DND-41 (cell line): ENCODE measurements around the gene NEAT1.

Source experiments
- EZH2 ChIP-seq: IDR thresholded peaks from 3 replicates; pipeline ENCODE4 v1.6.1; 2012; ENCODE audit warnings: borderline replicate concordance, low read depth, mild to moderate bottlenecking, moderate library complexity, low read length, inconsistent platforms; ENCODE audit not compliant: severe bottlenecking
- TF ChIP-seq, protein P1 (sequence below): IDR thresholded peaks from 2 replicates; pipeline ENCODE4 v1.5.1; 2012; ENCODE audit warnings: borderline replicate concordance, low read length, moderate library complexity, mild to moderate bottlenecking; ENCODE audit not compliant: poor library complexity, severe bottlenecking; ENCODE audit errors: extremely low read depth

DNA sequence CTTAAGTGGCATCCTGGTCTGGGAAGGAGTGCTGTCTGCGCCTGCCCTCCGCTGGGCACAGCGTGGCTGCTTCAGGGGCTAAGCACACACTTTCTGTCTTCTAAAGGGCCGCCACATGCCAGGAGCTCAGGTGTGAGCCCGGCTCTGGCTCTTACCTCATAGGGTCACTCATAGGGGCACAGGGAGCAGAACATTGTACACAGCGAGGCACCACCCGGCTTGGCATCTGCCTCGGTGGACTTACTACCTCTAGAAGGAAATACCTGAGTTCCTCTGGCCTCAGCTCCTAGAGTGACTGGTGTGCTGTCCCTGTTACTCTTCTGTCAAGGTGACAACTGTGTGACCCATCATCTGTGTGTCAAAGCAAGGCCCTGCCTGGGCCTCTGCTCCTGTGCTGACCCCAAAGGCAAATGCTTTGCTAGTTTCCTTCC, 13.4 kb downstream of the NEAT1 start:
- TF ChIP-seq, protein P1, sequence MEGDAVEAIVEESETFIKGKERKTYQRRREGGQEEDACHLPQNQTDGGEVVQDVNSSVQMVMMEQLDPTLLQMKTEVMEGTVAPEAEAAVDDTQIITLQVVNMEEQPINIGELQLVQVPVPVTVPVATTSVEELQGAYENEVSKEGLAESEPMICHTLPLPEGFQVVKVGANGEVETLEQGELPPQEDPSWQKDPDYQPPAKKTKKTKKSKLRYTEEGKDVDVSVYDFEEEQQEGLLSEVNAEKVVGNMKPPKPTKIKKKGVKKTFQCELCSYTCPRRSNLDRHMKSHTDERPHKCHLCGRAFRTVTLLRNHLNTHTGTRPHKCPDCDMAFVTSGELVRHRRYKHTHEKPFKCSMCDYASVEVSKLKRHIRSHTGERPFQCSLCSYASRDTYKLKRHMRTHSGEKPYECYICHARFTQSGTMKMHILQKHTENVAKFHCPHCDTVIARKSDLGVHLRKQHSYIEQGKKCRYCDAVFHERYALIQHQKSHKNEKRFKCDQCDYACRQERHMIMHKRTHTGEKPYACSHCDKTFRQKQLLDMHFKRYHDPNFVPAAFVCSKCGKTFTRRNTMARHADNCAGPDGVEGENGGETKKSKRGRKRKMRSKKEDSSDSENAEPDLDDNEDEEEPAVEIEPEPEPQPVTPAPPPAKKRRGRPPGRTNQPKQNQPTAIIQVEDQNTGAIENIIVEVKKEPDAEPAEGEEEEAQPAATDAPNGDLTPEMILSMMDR = no peak
- TF ChIP-seq EZH2 = no peak
